HFFc6 (cell line): ENCODE data around the gene TENT4B. TPM values are rescaled to one million over a fixed set of nuclear protein-coding genes. Genes with fewer than 3 reads are reported as not detected.

Source experiments
- DNase-seq: peaks from one replicate; pipeline ENCODE4 v3.0.0-alpha.2; 2018
- H3K27ac Mint-ChIP-seq: 2 replicates; pipeline ENCODE4 v1.8.0; 2020; ENCODE audit warnings: mild to moderate bottlenecking, mixed read lengths
- H3K27me3 Mint-ChIP-seq: 2 replicates; pipeline ENCODE4 v1.8.0; 2021; ENCODE audit warnings: mild to moderate bottlenecking, moderate library complexity, mixed read lengths; ENCODE audit not compliant: insufficient read depth
- H3K36me3 Mint-ChIP-seq: 2 replicates; pipeline ENCODE4 v1.8.0; 2021; ENCODE audit warnings: low read depth, mixed read lengths
- H3K4me1 Mint-ChIP-seq: 2 replicates; pipeline ENCODE4 v1.8.0; 2020; ENCODE audit warnings: low read depth, mixed read lengths
- H3K4me3 Mint-ChIP-seq: 2 replicates; pipeline ENCODE4 v1.8.0; 2020; ENCODE audit warnings: mild to moderate bottlenecking, moderate library complexity, mixed read lengths
- H3K9me3 Mint-ChIP-seq: 2 replicates; pipeline ENCODE4 v1.8.0; 2020; ENCODE audit warnings: mild to moderate bottlenecking, mixed read lengths
- CTCF ChIP-seq: fragments of 200-600 bp; sonication (generic); IDR thresholded peaks from 2 replicates; pipeline ENCODE4 v1.5.0; 2021; ENCODE audit warnings: antibody characterized with exemption, mild to moderate bottlenecking
- total RNA-seq, 6 experiments: library from RNA; stranded (reverse); fragmentation: NEBNext Ultra II Directional; extraction: Animal tissue kit (Norgen Biotek cat#: 25700); gene quantifications; 2 replicates in 1 of 6; 3 replicates in 5 of 6; pipeline ENCODE4 v1.2.3, GENCODE V29; 2021

Gene TENT4B
- total RNA-seq, 6 experiments from 2014 or later = 19.4 to 23.0 (median 21.6) TPM

GRCh38 chr16:50173316-50173715 lies 20.2 kb downstream of the TENT4B start:
- TF ChIP-seq CTCF = no peak
- Mint-ChIP-seq H3K9me3 (no peaks in the 10 kb centered on the region), H3K4me3 (no peak overlapping the region), H3K27ac (no peak overlapping the region; the same call in 1 of the 2 replicates), H3K36me3 (peaks cover 8% of the 10 kb centered on the region), H3K4me1 (peaks cover 54% of the 10 kb centered on the region), H3K27me3 (peaks cover 2% of the 10 kb centered on the region; the same call in 1 of the 2 replicates)
- no peak for DNase-seq

- peaks cover 2% of the 10 kb centered on the region; the same call in 1 of the 2 replicates for H3K27me3 Mint-ChIP-seq
- H3K4me3 Mint-ChIP-seq = no peak overlapping the region
- H3K9me3 Mint-ChIP-seq = no peaks in the 10 kb centered on the region
- DNase-seq = no peak
- no peak for TF ChIP-seq CTCF
- peaks cover 9% of the 10 kb centered on the region for H3K36me3 Mint-ChIP-seq
- no peak overlapping the region for H3K27ac Mint-ChIP-seq
- H3K4me1 Mint-ChIP-seq = peaks cover 60% of the 10 kb centered on the region
Measured at GRCh38 chr16:50178491-50178941, 25.4 kb downstream of the TENT4B start.

- no peak for DNase-seq
- H3K36me3 Mint-ChIP-seq = peaks cover 6% of the 10 kb centered on the region
- peaks cover 71% of the 10 kb centered on the region for H3K4me1 Mint-ChIP-seq
- no peak for TF ChIP-seq CTCF
- H3K27ac Mint-ChIP-seq = peak overlapping the region; percentile 64; the same call in 1 of the 2 replicates
- peaks cover 3% of the 10 kb centered on the region for H3K27me3 Mint-ChIP-seq
- no peak overlapping the region for H3K4me3 Mint-ChIP-seq
- H3K9me3 Mint-ChIP-seq = no peaks in the 10 kb centered on the region
Measured at GRCh38 chr16:50182441-50182840, 29.3 kb downstream of the TENT4B start.

GRCh38 chr16:50183316-50183715 lies 30.2 kb downstream of the TENT4B start:
- Mint-ChIP-seq H3K4me1 (peaks cover 68% of the 10 kb centered on the region), H3K9me3 (no peaks in the 10 kb centered on the region), H3K36me3 (peaks cover 6% of the 10 kb centered on the region), H3K27me3 (peaks cover 1% of the 10 kb centered on the region), H3K4me3 (peak overlapping the region; percentile 61), H3K27ac (peak overlapping the region; percentile 83)
- DNase-seq = peak; percentile 56
- no peak for TF ChIP-seq CTCF

GRCh38 chr16:50185005-50185505 lies 31.9 kb downstream of the TENT4B start:
- no peaks in the 10 kb centered on the region for H3K9me3 Mint-ChIP-seq
- H3K36me3 Mint-ChIP-seq = peaks cover 6% of the 10 kb centered on the region
- peak; percentile 77 for DNase-seq

More at GRCh38 chr16:50185005-50185505, 31.9 kb downstream of the TENT4B start:
- TF ChIP-seq CTCF = no peak
- Mint-ChIP-seq H3K4me3 (peak overlapping the region; percentile 65), H3K27ac (peak overlapping the region; percentile 75), H3K27me3 (peaks cover 3% of the 10 kb centered on the region), H3K4me1 (peaks cover 73% of the 10 kb centered on the region)
